ENCODE measurements around the gene PHLPP1. TPM values are rescaled to one million over a fixed set of nuclear protein-coding genes. Genes with fewer than 3 reads are reported as not detected.

Gene PHLPP1
- total and polyA plus RNA-seq, 2 experiments from 2014 or later, result 15.7 to 73.6 TPM

DNA sequence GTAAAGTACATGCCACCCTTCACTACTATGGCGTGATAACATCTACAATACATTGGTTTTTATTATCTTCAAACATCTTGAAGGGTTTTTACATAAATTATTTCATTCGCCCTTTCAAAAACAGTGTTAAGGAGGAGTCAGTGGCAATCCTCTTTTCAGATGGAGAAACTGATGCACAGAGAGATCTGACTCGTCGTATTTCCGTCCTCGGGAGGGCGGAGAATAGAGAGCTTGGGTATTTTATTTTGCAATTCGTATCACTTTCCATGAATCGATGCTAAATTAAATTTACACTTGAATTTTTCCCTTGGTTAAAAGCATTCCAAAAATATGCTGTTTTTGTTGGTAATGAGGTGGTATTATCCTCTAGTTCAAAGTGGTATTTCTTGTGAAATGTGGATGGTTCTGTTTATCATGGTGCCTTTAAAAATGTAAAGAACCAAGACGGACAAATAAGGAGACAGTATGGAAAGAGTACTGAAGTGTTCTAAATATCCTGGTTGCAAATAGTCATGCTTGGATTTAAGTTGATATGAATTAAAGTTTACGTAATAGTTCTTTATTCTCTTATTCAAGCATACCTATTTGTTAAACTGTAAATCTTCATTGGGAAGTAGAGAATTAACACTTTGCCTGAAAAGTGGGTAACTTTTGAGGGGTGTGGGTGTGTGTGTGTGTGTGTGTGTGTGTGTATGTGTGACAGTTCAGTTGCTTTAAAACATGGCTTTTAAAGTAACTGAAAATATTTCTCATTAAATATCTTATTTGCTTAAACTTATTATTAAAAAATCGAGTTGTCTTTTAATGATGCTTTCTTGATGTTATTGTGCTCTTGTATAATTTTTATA, 5.6 kb downstream of the PHLPP1 start:
- Mint-ChIP-seq H3K4me1 (peaks cover 56% of the 10 kb centered on the region), H3K27ac (peak overlapping the region; percentile 17), H3K9me3 (peaks cover 6% of the 10 kb centered on the region; the same call in 1 of the 3 replicates), H3K4me3 (peak overlapping the region; percentile 96), H3K36me3 (ENCODE audit: low read depth) (peaks cover 30% of the 10 kb centered on the region), H3K27me3 (ENCODE audit: insufficient read depth, low read depth, poor library complexity) (peaks cover 4% of the 10 kb centered on the region)
- H3K4me2 ChIP-seq, result peak overlapping the region; percentile 48
- H3K4me1 ChIP-seq (ENCODE audit: insufficient read depth), result peaks cover 51% of the 10 kb centered on the region
- no peak for DNase-seq (ENCODE audit: low spot score)
- H3K4me3 ChIP-seq, result peak overlapping the region; percentile 65
- ATAC-seq, result no peak
- H3K9me2 ChIP-seq (ENCODE audit: insufficient read depth), result no peaks in the 10 kb centered on the region
- peak overlapping the region; percentile 2 for H3K27ac ChIP-seq (ENCODE audit: low read depth)
- H3F3A ChIP-seq (replicated peaks; ENCODE audit: low read depth), result no peaks in the 10 kb centered on the region
- no peak for TF ChIP-seq ZNF331 (CRISPR knock-in tag; IDR thresholded peaks at IDR 0.05; ENCODE audit: low read depth)
- no peak for TF ChIP-seq EZH2phosphoT487 (IDR thresholded peaks at IDR 0.05; ENCODE audit: unreplicated experiment)
- no peak for TF ChIP-seq CREB1 (CRISPR knock-in tag; IDR thresholded peaks at IDR 0.05; ENCODE audit: low read depth)
- TF ChIP-seq JUNB (IDR thresholded peaks at IDR 0.05; ENCODE audit: unreplicated experiment), result no peak
- TF ChIP-seq CTCF (conservative IDR thresholded peaks at IDR 0.05; ENCODE audit: low read depth in 2 of 2), result no peak
- TF ChIP-seq STAT1 (IDR thresholded peaks at IDR 0.05; ENCODE audit: unreplicated experiment), result no peak
- peaks cover 49% of the 10 kb centered on the region for H4K20me1 ChIP-seq (replicated peaks; ENCODE audit: insufficient read depth)
- H3K36me3 ChIP-seq (ENCODE audit: insufficient read depth), result no peaks in the 10 kb centered on the region
- peaks cover 91% of the 10 kb centered on the region for H3K79me2 ChIP-seq (replicated peaks; ENCODE audit: insufficient read depth)
- no peaks in the 10 kb centered on the region for H3K27me3 ChIP-seq (ENCODE audit: insufficient read depth)
- H2AFZ ChIP-seq, result no peak overlapping the region

DNA sequence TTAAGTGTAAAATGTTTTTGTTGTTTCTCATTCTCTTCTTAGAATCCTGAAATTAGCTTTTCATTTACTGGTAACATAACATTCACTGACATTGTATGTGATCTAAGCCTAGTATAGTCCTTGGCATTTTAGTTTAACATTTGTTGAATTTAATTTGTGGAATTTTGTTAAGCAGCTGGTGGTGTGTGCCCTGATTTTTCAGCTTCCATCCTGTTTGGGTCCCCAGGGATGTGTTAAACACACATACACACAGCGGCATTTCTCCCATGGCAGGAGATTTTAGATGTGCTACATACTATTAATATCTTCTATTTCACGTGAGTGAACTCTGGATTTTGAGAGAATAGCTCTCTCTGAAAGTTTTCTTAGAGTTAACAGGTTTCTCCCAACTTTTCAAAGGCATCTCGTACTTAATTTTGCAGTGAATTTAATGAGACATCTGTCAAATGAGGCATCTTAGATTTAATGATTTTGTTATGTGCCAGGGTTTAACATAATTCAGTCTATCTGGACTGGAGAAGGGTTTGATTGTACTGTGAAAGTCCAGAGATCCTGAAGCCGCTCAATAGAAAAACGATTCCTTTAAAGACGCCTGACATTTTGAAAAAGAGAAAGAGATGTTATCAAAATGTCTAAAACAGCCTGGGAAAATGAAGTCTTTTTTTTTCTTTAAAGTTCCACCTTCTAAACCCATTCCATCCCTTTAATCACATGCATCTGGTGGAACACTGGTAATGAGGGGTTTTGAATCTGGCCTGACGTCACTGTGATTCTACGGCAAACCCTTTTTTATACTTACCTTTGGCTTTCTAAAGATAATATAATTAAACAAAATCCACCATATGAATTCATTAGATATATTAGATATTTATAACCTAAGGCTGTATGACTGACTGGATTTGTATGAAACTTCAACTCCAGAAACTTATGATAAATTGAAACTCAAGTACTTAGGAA, 6.8 kb downstream of the PHLPP1 start:
- Histone ChIP-seq H3K4me1 (ENCODE audit: insufficient read depth) (peaks cover 51% of the 10 kb centered on the region), H3K79me2 (replicated peaks; ENCODE audit: insufficient read depth) (peaks cover 100% of the 10 kb centered on the region), H3K27me3 (ENCODE audit: insufficient read depth) (no peaks in the 10 kb centered on the region), H3F3A (replicated peaks; ENCODE audit: low read depth) (no peaks in the 10 kb centered on the region), H4K20me1 (replicated peaks; ENCODE audit: insufficient read depth) (peaks cover 55% of the 10 kb centered on the region), H3K36me3 (ENCODE audit: insufficient read depth) (no peaks in the 10 kb centered on the region), H3K27ac (ENCODE audit: low read depth) (no peak overlapping the region), H3K4me2 (peak overlapping the region; percentile 48), H3K9me2 (ENCODE audit: insufficient read depth) (no peaks in the 10 kb centered on the region), H3K4me3 (no peak overlapping the region), H2AFZ (no peak overlapping the region)
- DNase-seq (ENCODE audit: low spot score), result no peak
- no peak for ATAC-seq
- H3K27me3 Mint-ChIP-seq (ENCODE audit: insufficient read depth, low read depth, poor library complexity), result peaks cover 4% of the 10 kb centered on the region
- H3K4me3 Mint-ChIP-seq, result peak overlapping the region; percentile 50
- H3K27ac Mint-ChIP-seq, result no peak overlapping the region
- TF ChIP-seq ZNF114 (CRISPR knock-in tag; IDR thresholded peaks at IDR 0.05), result no peak
- H3K36me3 Mint-ChIP-seq (ENCODE audit: low read depth), result peaks cover 31% of the 10 kb centered on the region
- peaks cover 6% of the 10 kb centered on the region; the same call in 1 of the 3 replicates for H3K9me3 Mint-ChIP-seq
- H3K4me1 Mint-ChIP-seq, result peaks cover 60% of the 10 kb centered on the region
